Measurements from ENCODE around the gene EXOSC5.
"Not testable (repeated sequence)": the region's sequence is repeated elsewhere in the genome, so short reads cannot be mapped to it uniquely, and the experiment has no call there.

The EXOSC5 gene

GRCh38 chr19:41377977-41378709 is 19.0 kb downstream of the EXOSC5 start:
- no peak for TF ChIP-seq CTCF (IDR thresholded peaks at IDR 0.05; ENCODE audit: low read depth, low read length)
- H3K4me3 ChIP-seq (replicated peaks in 1 of 2; ENCODE audit: low read depth in 2 of 2, low read length in 2 of 2) = no peak overlapping the region
- no peak for DNase-seq (ENCODE audit: low read depth in 2 of 2)

GRCh38 chr19:41376998-41377365 is 20.2 kb downstream of the EXOSC5 start:
- peak overlapping the region; percentile 58 to 62 for H3K4me3 ChIP-seq (replicated peaks in 1 of 2; ENCODE audit: low read depth in 2 of 2, low read length in 2 of 2)
- TF ChIP-seq CTCF (IDR thresholded peaks at IDR 0.05; ENCODE audit: low read depth, low read length) = no peak
- DNase-seq (ENCODE audit: low read depth in 2 of 2) = no peak

- DNase-seq (ENCODE audit: low read depth in 2 of 2) = peak; percentile 42
- H3K4me3 ChIP-seq (replicated peaks in 1 of 2; ENCODE audit: low read depth in 2 of 2, low read length in 2 of 2) = peak within 1 kb of the TSS; percentile 58 to 62
- no peak for TF ChIP-seq CTCF (IDR thresholded peaks at IDR 0.05; ENCODE audit: low read depth, low read length)
These were observed 20.7 kb downstream of the EXOSC5 start, which contains the start of gene TMEM91 for GRCh38 chr19:41376241-41376997. TSS of gene TMEM91 (plus strand) at chr19:41376533. CDS start at chr19:41378310, 1,777 bp downstream.

- no peak for TF ChIP-seq CTCF (IDR thresholded peaks at IDR 0.05; ENCODE audit: low read depth, low read length)
- H3K4me3 ChIP-seq (replicated peaks in 1 of 2; ENCODE audit: low read depth in 2 of 2, low read length in 2 of 2) = no peak overlapping the region
- peak; percentile 87 to 96 for DNase-seq (ENCODE audit: low read depth in 2 of 2)
These were observed 23.2 kb downstream of the EXOSC5 start for GRCh38 chr19:41373993-41374392.

- DNase-seq (ENCODE audit: low read depth in 2 of 2) = no peak
- no peak overlapping the region for H3K4me3 ChIP-seq (replicated peaks in 1 of 2; ENCODE audit: low read depth in 2 of 2, low read length in 2 of 2)
- no peak for TF ChIP-seq CTCF (IDR thresholded peaks at IDR 0.05; ENCODE audit: low read depth, low read length)
These were observed 24.7 kb downstream of the EXOSC5 start for GRCh38 chr19:41372501-41372900.

GRCh38 chr19:41371541-41371940 is 25.6 kb downstream of the EXOSC5 start:
- no peak for DNase-seq (ENCODE audit: low read depth in 2 of 2)
- H3K4me3 ChIP-seq (replicated peaks in 1 of 2; ENCODE audit: low read depth in 2 of 2, low read length in 2 of 2) = no peak overlapping the region
- TF ChIP-seq CTCF (IDR thresholded peaks at IDR 0.05; ENCODE audit: low read depth, low read length) = no peak

GRCh38 chr19:41371119-41371518 is 26.0 kb downstream of the EXOSC5 start:
- not testable (repeated sequence) for DNase-seq (ENCODE audit: low read depth in 2 of 2); H3K4me3 ChIP-seq (replicated peaks in 1 of 2; ENCODE audit: low read depth in 2 of 2, low read length in 2 of 2)
